Bronchial epithelial cell (primary cell): ENCODE data around the gene USF2. TPM values are rescaled to one million over a fixed set of nuclear protein-coding genes. Genes with fewer than 3 reads are reported as not detected.

ENCODE experiments used
- DNase-seq: peaks from one replicate; pipeline ENCODE4 v3.0.0-alpha.2; 2010; ENCODE audit warnings: low read depth
- FAIRE-seq: peaks from 2 replicates; lab custom pipeline; 2011; peaks lifted over from hg19 to GRCh38; lab: Jason Lieb, UNC
- H3K27me3 ChIP-seq: 2 replicates; pipeline ENCODE4 v1.5.1; 2011; ENCODE audit warnings: low read length; ENCODE audit not compliant: control insufficient read depth, insufficient read depth
- H3K36me3 ChIP-seq: 2 replicates; pipeline ENCODE4 v1.5.1; 2011; ENCODE audit warnings: low read length; ENCODE audit not compliant: control insufficient read depth, insufficient read depth
- H3K4me3 ChIP-seq: 2 replicates; pipeline ENCODE4 v1.5.1; 2011; ENCODE audit warnings: mild to moderate bottlenecking, low read depth, low read length, control low read depth
- total RNA-seq: library from RNA; depleted of rRNA; stranded (reverse); fragments of >200 nt; gene quantifications from 2 replicates; pipeline ENCODE4 v1.2.1, GENCODE V29; 2014
- TF ChIP-seq, protein P1 (sequence below): IDR thresholded peaks from 2 replicates; pipeline ENCODE4 v1.5.1; 2011; ENCODE audit warnings: mild to moderate bottlenecking, moderate library complexity, low read length, control low read depth, inconsistent platforms; ENCODE audit not compliant: insufficient read depth, severe bottlenecking

USF2 gene
- total RNA-seq, 1 donor from 2014 or later = 60.8 TPM

DNA sequence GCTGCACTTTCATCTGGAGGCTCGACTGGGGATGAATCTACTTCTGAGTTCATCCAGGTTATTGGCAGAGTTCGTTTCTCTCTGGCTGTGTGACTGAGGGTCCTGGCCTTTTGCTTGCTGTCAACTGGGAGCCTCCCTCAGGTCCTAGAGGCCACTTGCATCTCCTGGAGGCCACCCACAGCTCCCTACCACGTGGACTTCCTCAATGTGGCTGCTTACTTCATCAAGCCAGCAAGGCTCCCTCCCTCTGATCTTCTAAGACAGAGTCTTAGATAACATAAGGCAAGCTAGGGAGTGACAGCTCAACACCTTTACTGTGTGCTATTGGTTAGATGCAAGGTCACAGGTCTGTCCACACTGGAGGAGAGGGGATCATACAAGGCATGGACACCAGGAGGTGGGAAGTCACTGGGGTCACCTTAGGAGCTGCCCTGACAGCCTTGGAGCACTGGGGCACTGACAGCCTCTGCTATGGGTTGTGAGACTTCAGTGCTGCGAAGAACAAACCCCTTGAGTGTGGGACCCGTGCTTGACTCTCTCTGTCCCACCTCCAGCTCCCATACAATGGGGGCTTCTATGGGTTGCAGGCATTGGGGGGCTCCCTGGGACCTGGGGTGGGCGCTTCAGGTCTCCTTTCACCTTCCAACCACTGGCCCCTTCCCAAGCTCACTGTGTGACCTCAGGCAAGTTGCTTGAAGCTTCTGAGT lies 45.5 kb upstream of the USF2 start:
- no peaks in the 10 kb centered on the region for H3K36me3 ChIP-seq
- no peak for FAIRE-seq
- peaks cover 2% of the 10 kb centered on the region for H3K27me3 ChIP-seq
- TF ChIP-seq, protein P1, sequence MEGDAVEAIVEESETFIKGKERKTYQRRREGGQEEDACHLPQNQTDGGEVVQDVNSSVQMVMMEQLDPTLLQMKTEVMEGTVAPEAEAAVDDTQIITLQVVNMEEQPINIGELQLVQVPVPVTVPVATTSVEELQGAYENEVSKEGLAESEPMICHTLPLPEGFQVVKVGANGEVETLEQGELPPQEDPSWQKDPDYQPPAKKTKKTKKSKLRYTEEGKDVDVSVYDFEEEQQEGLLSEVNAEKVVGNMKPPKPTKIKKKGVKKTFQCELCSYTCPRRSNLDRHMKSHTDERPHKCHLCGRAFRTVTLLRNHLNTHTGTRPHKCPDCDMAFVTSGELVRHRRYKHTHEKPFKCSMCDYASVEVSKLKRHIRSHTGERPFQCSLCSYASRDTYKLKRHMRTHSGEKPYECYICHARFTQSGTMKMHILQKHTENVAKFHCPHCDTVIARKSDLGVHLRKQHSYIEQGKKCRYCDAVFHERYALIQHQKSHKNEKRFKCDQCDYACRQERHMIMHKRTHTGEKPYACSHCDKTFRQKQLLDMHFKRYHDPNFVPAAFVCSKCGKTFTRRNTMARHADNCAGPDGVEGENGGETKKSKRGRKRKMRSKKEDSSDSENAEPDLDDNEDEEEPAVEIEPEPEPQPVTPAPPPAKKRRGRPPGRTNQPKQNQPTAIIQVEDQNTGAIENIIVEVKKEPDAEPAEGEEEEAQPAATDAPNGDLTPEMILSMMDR = no peak
- DNase-seq = no peak
- no peak overlapping the region for H3K4me3 ChIP-seq

DNA sequence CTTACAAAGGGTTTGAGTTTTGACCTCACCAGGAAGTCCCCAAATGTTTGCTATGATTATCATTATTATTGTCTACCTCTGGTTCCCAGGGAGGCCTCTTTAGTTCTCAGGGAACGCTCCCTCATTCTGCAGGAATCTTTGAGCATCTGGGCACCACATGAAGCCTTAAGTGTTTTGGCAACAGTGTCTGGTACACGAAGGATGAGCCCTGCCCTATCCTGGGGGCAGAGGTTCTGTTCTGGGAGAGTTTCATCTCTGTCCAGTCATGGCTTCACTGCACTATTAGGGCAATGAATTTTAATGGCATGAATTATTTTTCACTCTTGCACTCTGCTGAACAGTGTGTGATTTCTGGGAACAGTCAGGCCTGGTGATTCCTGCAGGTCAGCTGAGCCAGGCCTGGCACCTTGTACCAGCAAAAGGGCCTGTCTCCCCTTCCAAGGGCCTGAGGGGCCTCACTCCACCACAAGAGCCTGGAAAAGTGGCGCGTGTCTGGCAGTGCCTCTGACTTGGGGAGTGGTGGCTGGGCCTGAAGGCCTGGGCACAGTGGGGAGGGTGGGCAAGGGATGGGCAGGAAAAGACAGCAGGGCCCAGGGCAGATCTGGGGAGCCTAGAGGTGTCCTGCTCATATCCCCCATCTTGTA lies 44.8 kb upstream of the USF2 start:
- peaks cover 2% of the 10 kb centered on the region for H3K27me3 ChIP-seq
- H3K36me3 ChIP-seq = no peaks in the 10 kb centered on the region
- no peak for DNase-seq
- no peak overlapping the region for H3K4me3 ChIP-seq
- TF ChIP-seq, protein P1 = no peak
- no peak for FAIRE-seq

DNA sequence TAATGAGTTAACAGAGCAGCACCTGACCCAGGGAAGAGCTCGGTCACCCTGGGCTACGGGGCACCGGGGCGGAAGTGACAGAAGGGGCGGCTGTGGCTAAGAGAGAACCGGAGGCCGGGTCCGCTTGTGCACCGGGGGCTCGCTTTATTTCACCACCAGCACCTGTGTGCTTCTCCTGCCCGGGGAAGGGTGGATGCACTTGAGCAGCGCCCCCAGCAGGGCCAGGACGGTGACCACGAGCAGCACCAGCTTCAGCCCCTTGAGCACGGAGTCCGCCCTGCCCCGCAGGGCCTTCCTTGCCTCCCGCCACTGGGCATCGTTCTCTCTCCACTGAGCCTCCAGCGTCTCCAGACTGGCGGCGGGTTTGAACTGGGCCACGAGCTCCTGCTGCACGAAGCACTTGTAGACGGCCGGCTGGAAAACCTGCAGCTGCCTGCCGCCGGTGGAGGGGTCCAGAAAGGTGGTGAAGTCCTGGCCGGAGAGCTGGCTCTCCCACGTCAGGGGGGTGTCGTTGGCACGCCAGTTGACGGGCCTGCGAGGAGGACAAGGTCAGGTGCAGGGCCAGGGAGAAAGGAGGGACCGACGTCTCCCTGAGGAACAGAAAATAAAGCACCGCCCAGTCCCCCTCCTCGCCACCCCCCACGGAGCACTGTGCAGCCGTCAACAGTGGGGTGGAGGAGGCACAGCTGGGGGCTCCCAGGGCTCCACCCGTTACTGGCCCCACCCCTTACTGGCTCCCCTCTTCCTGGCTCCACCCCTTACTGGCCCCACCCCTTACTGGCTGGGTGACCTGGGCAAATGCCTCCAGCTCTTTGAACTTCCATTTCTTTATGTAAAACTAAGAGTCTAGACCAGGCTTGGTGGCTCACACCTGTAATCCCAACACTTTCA lies 43.8 kb upstream of the USF2 start:
- TF ChIP-seq, protein P1 = no peak
- no peak for FAIRE-seq
- H3K4me3 ChIP-seq = no peak overlapping the region

DNA sequence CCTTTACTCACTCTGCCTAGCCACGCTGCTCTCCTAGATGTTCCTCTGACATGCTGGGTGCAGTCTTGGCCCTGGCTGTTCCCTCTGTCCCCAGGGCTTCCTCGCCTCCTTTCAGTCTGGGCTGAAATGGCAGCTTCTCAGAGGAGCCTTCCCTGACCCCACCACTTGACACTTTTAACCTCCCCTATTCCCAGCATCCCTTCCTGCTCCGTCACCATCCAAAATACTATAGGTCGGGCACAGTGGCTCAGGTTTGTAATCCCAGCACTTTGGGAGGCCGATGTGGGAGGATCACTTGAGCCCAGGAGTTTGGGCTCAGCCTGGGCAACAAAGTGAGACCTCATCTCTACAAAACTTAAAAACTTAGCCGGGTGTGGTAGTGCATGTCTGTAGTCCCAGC lies 42.8 kb upstream of the USF2 start:
- Histone ChIP-seq H3K4me3 (no peak overlapping the region), H3K27me3 (peaks cover 2% of the 10 kb centered on the region), H3K36me3 (no peaks in the 10 kb centered on the region)
- TF ChIP-seq, protein P1 = no peak
- no peak for DNase-seq
- FAIRE-seq = no peak

More for the DNA sequence above, 43.8 kb upstream of the USF2 start:
- Histone ChIP-seq H3K36me3 (no peaks in the 10 kb centered on the region), H3K27me3 (peaks cover 2% of the 10 kb centered on the region)
- DNase-seq = no peak

DNA sequence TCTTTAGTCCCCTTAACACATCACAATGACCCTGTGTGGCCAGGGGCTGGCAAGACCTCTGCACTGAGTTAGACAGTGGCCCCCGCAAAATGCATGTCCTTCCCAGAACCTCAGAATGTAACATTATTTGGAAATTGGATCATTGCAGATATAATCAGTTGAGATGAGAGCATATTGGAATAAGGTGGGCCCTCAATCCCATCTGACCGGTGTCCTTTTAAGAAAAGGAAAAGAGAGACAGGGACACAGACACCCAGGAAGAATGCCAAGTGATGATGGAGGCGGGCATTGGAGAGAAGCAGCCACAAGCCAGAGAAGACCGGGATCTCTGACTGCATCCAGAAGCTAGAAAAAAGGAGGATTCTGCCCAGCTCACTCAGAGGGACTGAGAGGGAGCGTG lies 42.0 kb upstream of the USF2 start:
- TF ChIP-seq, protein P1 = no peak
- H3K4me3 ChIP-seq = no peak overlapping the region
- FAIRE-seq = no peak
- peaks cover 2% of the 10 kb centered on the region for H3K27me3 ChIP-seq
- H3K36me3 ChIP-seq = no peaks in the 10 kb centered on the region
- DNase-seq = no peak
